GM21447 (cell line): ENCODE measurements around the gene ARL1.
A peak's percentile ranks its signal among the peaks of the same experiment; 100 is the strongest.
"Not testable (repeated sequence)": the region's sequence is repeated elsewhere in the genome, so short reads cannot be mapped to it uniquely, and the experiment has no call there.

Source experiments
- ATAC-seq: cut with Tn5 transposase; IDR thresholded peaks from one replicate; pipeline ENCODE4 v1.9.1; 2021; ENCODE audit not compliant: unreplicated experiment

ARL1 gene

GRCh38 chr12:101407436-101408345 lies at the start of gene ARL1:
Gene ARL1, minus strand, starts transcription at chr12:101407772. Its CDS starts 127 bp downstream, at chr12:101407645.
- ATAC-seq, result peak; percentile 79

GRCh38 chr12:101455685-101456084 lies 48.1 kb upstream of the ARL1 start:
- ATAC-seq, result no peak

GRCh38 chr12:101441461-101442224 lies 34.1 kb upstream of the ARL1 start:
- no peak for ATAC-seq

DNA sequence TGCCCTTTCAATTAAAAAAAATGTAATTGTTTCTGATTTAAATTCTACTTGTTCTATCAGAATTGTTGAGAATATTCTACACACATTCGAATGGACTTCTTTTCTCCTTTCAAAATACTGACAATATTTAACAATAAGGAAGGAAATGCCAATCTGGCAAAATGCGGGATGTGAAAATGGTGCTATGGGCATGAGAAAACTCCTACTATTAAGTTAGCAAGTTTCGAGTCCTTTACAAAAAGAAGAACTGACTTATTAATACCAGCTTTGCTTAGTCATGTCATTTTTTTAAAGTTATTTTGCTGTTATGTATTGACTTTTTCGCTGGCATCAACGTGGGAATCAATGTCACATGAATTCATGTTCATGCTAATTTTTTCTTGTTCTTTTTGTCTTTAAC lies 31.7 kb upstream of the ARL1 start:
- ATAC-seq, result no peak

- no peak for ATAC-seq
Measured at GRCh38 chr12:101436136-101436535, 28.6 kb upstream of the ARL1 start.

GRCh38 chr12:101430456-101430855 lies 22.9 kb upstream of the ARL1 start:
- ATAC-seq, result no peak

GRCh38 chr12:101424620-101425019 lies 17.0 kb upstream of the ARL1 start:
- no peak for ATAC-seq

GRCh38 chr12:101422066-101422465 lies 14.5 kb upstream of the ARL1 start:
- ATAC-seq, result not testable (repeated sequence)

DNA sequence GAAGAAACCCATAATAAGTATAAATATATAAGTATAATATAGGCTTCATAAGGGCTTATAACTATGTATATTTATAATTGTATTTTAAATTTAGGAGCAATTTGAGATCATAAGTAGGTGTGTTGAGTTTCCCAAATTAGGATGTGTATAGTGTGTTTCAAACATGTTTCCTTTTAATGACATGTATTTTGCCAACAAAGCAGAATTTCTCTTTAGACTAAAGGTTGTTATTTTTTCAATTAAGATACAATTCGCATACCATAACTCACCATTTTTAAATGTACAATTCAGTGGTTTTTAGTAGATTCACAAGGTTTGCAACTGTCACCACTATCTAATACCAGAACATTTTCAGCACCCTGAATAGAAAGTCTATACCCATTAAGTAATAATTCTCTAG lies 7.7 kb upstream of the ARL1 start:
- ATAC-seq, result no peak

DNA sequence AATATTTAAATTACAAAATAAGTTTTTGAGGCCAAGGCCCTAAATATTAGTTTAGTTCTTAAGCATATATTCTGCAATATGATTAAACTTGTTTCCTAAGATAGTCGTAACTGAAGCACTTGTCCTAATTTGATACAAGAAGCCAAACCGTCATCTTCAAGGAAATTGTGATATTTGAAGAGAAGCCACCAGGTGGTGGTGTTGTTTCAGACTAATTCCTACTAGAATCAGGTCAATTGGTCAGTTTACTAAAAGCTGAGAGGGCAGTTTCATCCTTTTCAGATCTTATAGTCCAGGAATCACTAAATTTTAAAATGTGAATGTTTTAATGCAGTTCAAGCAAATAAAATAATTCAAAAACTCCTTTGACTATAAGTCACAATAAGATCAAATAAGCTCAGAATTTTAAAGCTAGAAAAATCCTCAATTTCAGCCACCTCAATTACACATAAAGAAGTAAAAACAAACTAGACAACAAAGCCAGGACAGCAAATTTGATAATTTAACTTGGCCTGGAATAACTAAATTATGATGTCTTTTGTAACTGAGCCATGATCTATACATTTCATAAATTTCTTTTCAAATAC lies 7.1 kb upstream of the ARL1 start:
- no peak for ATAC-seq

DNA sequence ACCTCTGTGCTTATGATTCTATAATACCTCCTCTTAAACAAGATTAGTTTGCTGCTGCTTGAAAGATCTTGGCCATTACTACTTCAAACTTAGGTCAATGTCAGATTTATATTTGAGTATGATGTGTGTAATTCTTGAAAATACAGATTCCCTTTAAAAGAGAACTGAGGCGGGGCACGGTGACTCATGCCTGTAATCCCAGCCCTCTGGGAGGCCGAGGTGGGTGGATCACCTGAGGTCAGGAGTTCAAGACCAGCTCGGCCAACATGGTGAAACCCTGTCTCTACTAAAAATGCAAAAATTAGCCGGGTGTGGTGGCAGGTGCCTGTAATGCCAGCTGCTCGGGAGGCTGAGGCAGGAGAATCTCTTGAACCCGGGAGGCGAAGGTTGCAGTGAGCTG lies 2.6 kb upstream of the ARL1 start:
- not testable (repeated sequence) for ATAC-seq

DNA sequence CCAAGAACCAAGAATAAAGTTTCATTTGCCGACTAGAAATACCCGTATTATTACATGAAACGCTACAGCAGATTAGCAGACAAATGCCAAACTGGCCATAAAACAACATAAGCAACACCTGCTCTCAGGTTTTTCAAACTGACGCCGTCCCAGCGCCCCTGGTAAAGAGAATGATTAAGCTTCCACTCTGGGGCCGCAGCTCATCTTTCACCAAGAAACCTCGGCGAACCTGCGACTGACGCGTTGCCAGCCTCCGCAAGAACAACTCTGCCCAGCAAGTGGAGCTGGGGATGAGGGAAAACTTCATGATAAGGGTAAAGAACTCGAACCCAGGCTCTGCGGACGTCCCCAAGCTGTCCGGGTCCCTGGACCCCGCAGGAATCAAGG lies 530 bp downstream of the ARL1 start:
- peak; percentile 24 for ATAC-seq

DNA sequence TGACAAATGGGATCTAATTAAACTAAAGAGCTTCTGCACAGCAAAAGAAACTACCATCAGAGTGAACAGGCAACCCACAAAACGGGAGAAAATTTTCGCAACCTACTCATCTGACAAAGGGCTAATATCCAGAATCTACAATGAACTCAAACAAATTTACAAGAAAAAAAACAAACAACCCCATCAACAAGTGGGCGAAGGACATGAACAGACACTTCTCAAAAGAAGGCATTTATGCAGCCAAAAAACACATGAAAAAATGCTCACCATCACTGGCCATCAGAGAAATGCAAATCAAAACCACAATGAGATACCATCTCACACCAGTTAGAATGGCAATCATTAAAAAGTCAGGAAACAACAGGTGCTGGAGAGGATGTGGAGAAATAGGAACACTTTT lies 16.4 kb downstream of the ARL1 start:
- not testable (repeated sequence) for ATAC-seq

GRCh38 chr12:101379149-101379548 lies 28.4 kb downstream of the ARL1 start:
- no peak for ATAC-seq

- ATAC-seq, result no peak
Measured at GRCh38 chr12:101375573-101375972, 32.0 kb downstream of the ARL1 start.

DNA sequence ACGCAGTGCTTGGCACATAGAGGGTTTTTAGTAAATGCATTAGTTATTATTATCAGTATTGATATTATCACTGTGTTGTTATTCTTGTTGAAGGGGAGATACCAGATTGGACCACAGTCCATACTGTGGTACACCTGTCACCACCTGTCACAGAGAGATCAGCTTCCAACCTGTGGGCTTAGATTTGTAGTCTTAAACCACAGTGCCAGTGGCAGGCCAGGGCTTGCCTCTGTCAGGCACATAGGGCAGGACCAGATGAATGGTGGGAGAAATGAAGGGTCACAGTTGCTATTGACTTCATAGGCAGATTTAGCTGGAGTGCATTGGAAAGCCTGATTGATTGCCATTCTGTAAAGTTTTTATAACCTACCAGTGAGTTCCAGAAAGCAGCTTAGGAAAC lies 35.1 kb downstream of the ARL1 start:
- no peak for ATAC-seq

GRCh38 chr12:101368016-101368415 lies 39.6 kb downstream of the ARL1 start:
- ATAC-seq, result no peak

- ATAC-seq, result no peak
Measured at GRCh38 chr12:101361455-101361854, 46.1 kb downstream of the ARL1 start.

DNA sequence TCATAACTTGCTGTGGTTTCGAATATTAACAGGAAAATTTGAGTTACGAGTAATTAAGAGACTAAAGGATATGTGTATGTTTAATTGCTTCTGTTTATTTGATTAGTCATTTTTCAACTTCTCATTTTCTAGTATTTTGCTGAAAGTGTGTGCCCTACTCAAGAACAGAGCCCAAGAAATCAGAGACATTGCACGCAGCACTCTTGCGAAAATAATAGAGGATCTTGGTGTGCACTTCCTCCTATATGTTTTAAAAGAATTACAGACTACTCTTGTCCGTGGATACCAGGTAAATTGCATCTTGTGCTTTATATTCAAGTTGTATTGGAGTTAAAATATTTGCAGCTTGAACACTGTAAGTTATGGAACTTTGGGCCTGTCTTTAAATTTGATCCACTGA lies 50.8 kb downstream of the ARL1 start:
- no peak for ATAC-seq

- no peak for ATAC-seq
Measured at GRCh38 chr12:101351682-101352081, 55.9 kb downstream of the ARL1 start.

- no peak for ATAC-seq
Measured at GRCh38 chr12:101343893-101344292, 63.7 kb downstream of the ARL1 start.
